OCI-LY7 (cell line): ENCODE results near the gene ZNF581. TPM values are rescaled to one million over a fixed set of nuclear protein-coding genes. Genes with fewer than 3 reads are reported as not detected.

Source experiments
- BruUV-seq: library from RNA; stranded (reverse); fragments of 400-500 nt; replicated peaks from 2 replicates; lab custom pipeline; 2021; lab: Mats Ljungman, UMichigan
- CTCF ChIA-PET: fragments of 300-600 bp; sonication (Branson Sonifier 250); formaldehyde crosslinking; loops from one replicate; lab custom pipeline; 2022; ENCODE audit warnings: antibody characterized with exemption; ENCODE audit not compliant: unreplicated experiment; lab: Charles Lee
- POLR2A ChIA-PET: fragments of 300-600 bp; sonication (Branson Sonifier 250); formaldehyde crosslinking; loops from one replicate; lab custom pipeline; 2022; ENCODE audit warnings: antibody characterized with exemption; lab: Charles Lee
- DNase-seq: peaks from one replicate; pipeline ENCODE4 v3.0.0-alpha.2; 2015; ENCODE audit warnings: low spot score
- H2AFZ ChIP-seq: fragments of 200-600 bp; sonication (generic), shearing (Covaris generic); 2 replicates; pipeline ENCODE4 v1.6.1; 2014; ENCODE audit warnings: mild to moderate bottlenecking, antibody characterized with exemption, low read length, moderate library complexity
- H3K27ac ChIP-seq: fragments of 200-600 bp; sonication (generic); 2 replicates; pipeline ENCODE4 v1.5.1; 2014; ENCODE audit warnings: mixed run types, low read depth, mild to moderate bottlenecking, moderate library complexity, low read length, inconsistent platforms; ENCODE audit not compliant: poor library complexity, severe bottlenecking
- H3K36me3 ChIP-seq: fragments of 200-600 bp; sonication (generic); 2 replicates; pipeline ENCODE4 v1.6.1; 2014; ENCODE audit warnings: mild to moderate bottlenecking, antibody characterized with exemption, low read length, moderate library complexity, mixed read lengths; ENCODE audit not compliant: insufficient read depth
- H3K4me1 ChIP-seq: fragments of 200-600 bp; sonication (generic); 2 replicates; pipeline ENCODE4 v1.5.1; 2014; ENCODE audit warnings: mild to moderate bottlenecking, low read length; ENCODE audit not compliant: insufficient read depth, poor library complexity, severe bottlenecking
- H3K4me2 ChIP-seq: fragments of 200-600 bp; sonication (generic); 2 replicates; pipeline ENCODE4 v1.6.1; 2014; ENCODE audit warnings: mild to moderate bottlenecking, low read length
- H3K4me3 ChIP-seq: fragments of 200-600 bp; sonication (generic); 2 replicates; pipeline ENCODE4 v1.5.1; 2014; ENCODE audit warnings: mild to moderate bottlenecking, low read depth, low read length; ENCODE audit not compliant: poor library complexity, severe bottlenecking
- H3K79me2 ChIP-seq: fragments of 200-600 bp; sonication (generic); 2 replicates; pipeline ENCODE4 v1.6.1; 2016; ENCODE audit warnings: low read depth, mild to moderate bottlenecking, low read length, moderate library complexity, mixed read lengths; ENCODE audit not compliant: insufficient read depth
- H3K9me2 ChIP-seq: fragments of 200-600 bp; sonication (generic); 2 replicates; pipeline ENCODE4 v1.6.1; 2016; ENCODE audit warnings: mild to moderate bottlenecking, low read length, mixed read lengths; ENCODE audit not compliant: insufficient read depth
- H3K9me3 ChIP-seq: fragments of 200-600 bp; sonication (generic); 2 replicates; pipeline ENCODE4 v1.6.1; 2014; ENCODE audit warnings: mild to moderate bottlenecking, mixed run types, low read length, mixed read lengths
- H4K20me1 ChIP-seq: fragments of 200-600 bp; sonication (generic); 2 replicates; pipeline ENCODE4 v1.6.1; 2014; ENCODE audit warnings: mild to moderate bottlenecking, antibody characterized with exemption, low read length, moderate library complexity, mixed read lengths; ENCODE audit not compliant: insufficient read depth
- CTCF ChIP-seq: fragments of 200-600 bp; sonication (generic); conservative IDR thresholded peaks from 2 replicates; pipeline ENCODE4 v1.5.1; 2014; ENCODE audit warnings: mild to moderate bottlenecking, antibody characterized with exemption, low read length, moderate library complexity, mixed read lengths
- EZH2phosphoT487 ChIP-seq: fragments of 200-600 bp; sonication (generic); IDR thresholded peaks from 2 replicates; pipeline ENCODE4 v1.6.1; 2018; ENCODE audit warnings: low read depth, borderline replicate concordance, mild to moderate bottlenecking, mixed run types, antibody characterized with exemption, low read length, moderate library complexity, mixed read lengths
- intact Hi-C: fragments of 100-400 bp; cut with micrococcal nuclease; formaldehyde crosslinking; loops from one replicate; pipeline ENCODE4 v1.10.0; 2022; ENCODE audit not compliant: unreplicated experiment
- total RNA-seq, 2 experiments: library from RNA; depleted of rRNA in 1 of 2; stranded (reverse); fragments of >200 nt in 1 of 2; shearing (Covaris generic) in 1 of 2; gene quantifications; 2 replicates each; pipeline ENCODE4 v1.2.3, GENCODE V29; 2014 to 2022

The ZNF581 gene
- total RNA-seq, 2 experiments from 2014 or later, result 39.7 to 44.5 TPM

GRCh38 chr19:55678121-55678671 is 34.7 kb downstream of the ZNF581 start:
- no peaks in the 10 kb centered on the region for H3K9me3 ChIP-seq
- no peaks in the 10 kb centered on the region for H3K9me2 ChIP-seq
- no TSS peak for BruUV-seq
- intact Hi-C loops, result loop anchor here (2.0 to 5.0 kb wide), 3 partner anchors 23 to 154 kb away; partner anchors contain the start of genes NLRP11 and U2AF2
- no peak overlapping the region for H2AFZ ChIP-seq
- ChIA-PET CTCF (no interaction called here), POLR2A (interaction anchor here (0.6 to 2.3 kb wide), 2 partner anchors 21 to 1016 kb away, joined by 6 read pairs; no protein-coding TSS in a partner anchor)
- peak; percentile 96 for DNase-seq
- H3K4me2 ChIP-seq, result peak overlapping the region; percentile 92
- no peak for TF ChIP-seq EZH2phosphoT487
- TF ChIP-seq CTCF, result peak; percentile 57; the same call in 1 of the 2 replicates
- H4K20me1 ChIP-seq, result no peaks in the 10 kb centered on the region; the same call in 1 of the 2 replicates
- peak overlapping the region; percentile 97 for H3K27ac ChIP-seq
- H3K36me3 ChIP-seq, result peaks cover 82% of the 10 kb centered on the region
- peaks cover 76% of the 10 kb centered on the region for H3K79me2 ChIP-seq
- peak overlapping the region; percentile 95 for H3K4me3 ChIP-seq
- H3K4me1 ChIP-seq, result peaks cover 54% of the 10 kb centered on the region

GRCh38 chr19:55679343-55680257 is 36.2 kb downstream of the ZNF581 start:
- Histone ChIP-seq H3K4me3 (peak overlapping the region; percentile 95), H3K79me2 (peaks cover 85% of the 10 kb centered on the region), H3K4me2 (peak overlapping the region; percentile 92), H3K4me1 (peaks cover 43% of the 10 kb centered on the region), H3K9me3 (no peaks in the 10 kb centered on the region), H3K9me2 (no peaks in the 10 kb centered on the region), H4K20me1 (no peaks in the 10 kb centered on the region; the same call in 1 of the 2 replicates), H3K36me3 (peaks cover 83% of the 10 kb centered on the region), H2AFZ (no peak overlapping the region), H3K27ac (peak overlapping the region; percentile 97)
- ChIA-PET POLR2A (no interaction called here), CTCF (no interaction called here)
- DNase-seq, result no peak
- TF ChIP-seq EZH2phosphoT487 (no peak), CTCF (no peak)
- intact Hi-C loops, result loop anchor here (2.0 to 5.0 kb wide), 3 partner anchors 25 to 153 kb away; partner anchors contain the start of genes NLRP11 and U2AF2
- BruUV-seq, result no TSS peak
